SKM-1 treated with dmso at 0.1 percent for 144 hours (cell line): Measurements from ENCODE around the gene LATS1.
"Not testable (repeated sequence)": the region's sequence is repeated elsewhere in the genome, so short reads cannot be mapped to it uniquely, and the experiment has no call there.

ENCODE experiments used
- DNase-seq: peaks from one replicate; lab custom pipeline; 2025; ENCODE audit not compliant: unreplicated experiment; lab: John Stamatoyannopoulos, UW

Gene LATS1

DNA sequence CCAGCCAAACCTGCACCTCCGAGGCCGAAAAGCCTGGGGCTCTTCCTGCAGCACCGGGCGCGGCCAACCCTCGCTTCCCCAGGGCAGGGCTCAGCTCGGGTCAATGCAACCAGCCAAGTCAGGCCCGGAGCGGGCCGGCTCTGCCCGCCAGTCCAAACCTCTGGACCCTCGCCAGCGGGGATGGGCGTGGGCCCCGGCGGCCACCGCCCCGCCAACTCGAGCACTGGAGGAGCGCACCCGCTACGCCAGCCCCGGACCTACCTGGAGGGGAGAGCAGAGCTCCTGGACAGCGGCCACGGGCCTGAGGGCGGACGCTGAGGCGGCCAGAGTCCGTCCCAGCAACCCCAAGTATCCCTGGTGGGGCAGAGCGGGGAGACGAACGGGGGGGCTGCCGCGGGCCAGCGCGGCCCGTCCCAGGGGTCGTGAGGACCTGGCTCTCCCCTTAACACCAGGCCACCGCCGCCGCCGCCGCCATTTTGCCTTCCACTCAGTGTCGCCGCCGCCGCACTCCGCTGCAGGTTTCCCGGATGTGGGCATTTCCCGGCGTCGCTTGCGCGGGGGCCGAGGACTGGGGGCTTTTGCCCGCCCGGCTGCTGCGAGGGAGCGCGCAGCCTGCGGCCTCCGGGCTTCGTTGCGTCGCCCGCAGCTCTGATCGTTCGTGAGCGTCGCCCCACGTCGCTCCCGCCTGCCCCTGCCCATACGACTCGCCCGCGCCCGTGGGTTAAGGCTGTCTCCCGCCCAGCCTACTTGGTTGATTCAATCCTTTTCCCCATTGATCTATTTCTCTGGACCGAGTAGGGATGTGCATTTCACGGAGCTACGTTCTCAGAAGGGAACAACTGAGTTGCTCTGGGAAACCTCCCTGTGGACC lies at the start of gene LATS1:
LATS1 (minus strand) TSS at position 514 of the 871 bp plus-strand sequence. CDS start 15,975 bp downstream, outside the sequence.
- DNase-seq = peak; percentile 73

DNA sequence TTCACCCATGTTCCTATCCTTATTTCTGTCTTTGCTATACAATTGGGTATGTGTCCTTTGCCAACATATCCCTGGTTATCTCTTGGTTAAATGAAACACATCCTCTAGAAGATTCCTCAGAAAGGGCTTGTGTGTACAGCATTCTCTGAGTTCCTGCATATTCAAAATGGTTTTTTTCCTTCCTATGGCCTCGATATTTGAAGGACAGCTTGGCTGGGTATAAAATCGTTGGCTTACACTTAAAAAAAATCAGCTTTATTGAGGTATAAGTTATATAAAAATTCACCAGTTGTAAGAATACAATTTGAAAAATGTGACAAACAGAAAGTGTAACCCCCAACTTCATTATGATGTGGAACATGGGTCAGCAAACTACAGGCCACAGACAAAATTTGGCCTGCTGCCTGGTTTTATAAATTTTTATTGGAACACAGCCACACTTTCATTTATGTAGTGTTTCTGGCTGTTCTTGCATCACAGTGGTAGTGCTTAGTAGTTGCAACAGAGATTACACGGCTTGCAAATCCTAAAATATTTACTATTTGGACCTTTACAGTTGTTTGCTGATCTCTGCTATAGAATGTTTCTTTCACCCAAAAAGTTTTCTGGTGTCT lies 48.4 kb upstream of the LATS1 start:
- no peak for DNase-seq

DNA sequence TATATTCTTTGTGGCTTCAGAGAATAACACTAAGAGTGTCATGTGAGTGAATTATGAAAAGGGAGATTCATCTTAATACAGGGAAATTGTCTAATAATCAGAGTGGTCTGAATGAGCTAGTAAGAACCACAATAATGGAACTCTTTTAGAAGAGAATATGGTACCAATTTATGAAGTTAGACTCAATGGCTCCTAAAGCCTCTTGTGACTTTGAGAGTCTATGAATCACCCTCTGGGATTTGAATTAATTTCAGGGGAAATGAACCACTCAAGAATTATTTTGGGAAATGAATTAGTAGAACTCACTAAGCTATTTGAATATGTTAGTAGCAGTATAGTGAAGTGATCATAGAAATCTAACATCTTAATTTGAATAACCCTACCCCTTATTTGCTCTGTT lies 46.0 kb upstream of the LATS1 start:
- DNase-seq = no peak

DNA sequence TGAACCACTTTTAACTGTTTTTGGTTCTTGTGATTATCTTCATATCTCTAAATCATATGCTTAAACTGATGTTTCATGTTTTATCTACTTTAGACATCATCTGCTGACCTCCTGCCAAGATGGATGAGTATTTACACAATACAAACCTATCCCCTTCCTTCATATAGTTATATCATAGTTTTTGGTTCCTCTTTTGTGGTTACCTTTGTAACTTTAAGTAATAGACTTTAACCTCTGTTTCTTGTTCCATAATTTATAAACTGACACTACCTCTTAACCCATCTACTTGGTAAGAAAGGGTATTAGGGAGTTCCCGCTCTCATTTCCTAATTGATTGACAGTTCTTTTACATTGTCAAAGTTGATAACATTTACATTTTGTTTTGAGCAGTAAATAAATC lies 43.5 kb upstream of the LATS1 start:
- DNase-seq = peak; percentile 79

DNA sequence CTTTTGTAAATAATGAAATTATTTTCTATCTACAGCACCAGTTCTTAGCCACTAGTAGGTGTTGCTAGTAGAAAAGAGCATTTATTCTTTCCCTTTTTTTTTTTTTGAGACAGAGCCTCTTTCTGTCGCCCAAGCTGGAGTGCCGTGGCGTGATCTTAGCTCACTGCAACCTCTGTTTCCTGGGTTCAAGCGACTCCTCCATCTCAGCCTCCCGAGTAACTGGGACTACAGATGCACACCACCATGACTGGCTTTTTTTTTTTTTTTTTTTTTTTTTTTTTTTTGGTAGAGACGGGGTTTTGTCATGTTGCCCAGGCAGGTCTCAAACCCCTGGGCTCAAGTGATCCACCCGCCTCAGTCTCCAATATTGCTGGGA lies 38.3 kb upstream of the LATS1 start:
- DNase-seq = no peak

DNA sequence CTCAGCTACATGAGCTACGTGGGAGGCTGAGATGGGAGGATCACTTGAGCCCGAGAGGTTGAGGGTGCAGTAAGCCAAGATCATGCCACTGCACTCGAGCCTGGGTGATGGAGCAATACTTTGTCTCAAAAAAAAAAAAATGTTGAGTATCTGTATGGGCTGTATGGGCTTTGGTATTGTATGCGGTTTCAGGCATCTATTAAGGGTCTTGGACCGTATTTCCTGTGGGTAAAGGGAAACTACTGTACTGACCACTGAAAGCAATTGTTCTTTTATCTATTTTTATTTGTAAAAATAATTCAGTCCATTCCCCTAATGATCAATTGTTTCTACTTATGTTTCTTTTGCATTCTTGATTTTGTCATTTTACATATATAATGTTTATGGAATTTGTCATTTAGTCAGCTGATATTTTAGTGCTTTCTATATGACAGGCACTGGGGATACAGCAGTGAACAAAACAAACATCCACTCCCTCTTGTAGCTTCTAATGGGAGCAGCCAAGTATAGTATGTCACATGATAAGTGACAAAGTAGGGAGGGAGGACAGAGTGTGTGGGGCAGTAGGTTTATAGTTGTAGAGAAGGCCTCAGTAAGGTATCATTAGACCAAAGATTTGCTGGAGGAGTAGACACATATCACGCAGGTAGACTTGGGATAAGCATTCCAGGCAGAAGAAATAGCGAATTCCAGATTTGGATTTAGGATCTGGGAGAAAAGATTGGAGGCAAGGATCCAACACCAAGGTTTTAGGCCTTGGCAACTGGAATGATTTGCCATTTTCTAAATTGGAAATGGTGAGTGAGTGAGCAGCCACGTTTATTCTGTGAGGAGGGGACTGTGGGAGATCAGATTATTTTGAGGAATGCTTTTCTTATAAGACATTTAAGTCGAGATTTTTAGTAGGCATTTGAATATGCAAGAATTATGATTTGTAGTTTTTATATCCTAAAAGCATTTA lies 37.7 kb upstream of the LATS1 start:
- no peak for DNase-seq

DNA sequence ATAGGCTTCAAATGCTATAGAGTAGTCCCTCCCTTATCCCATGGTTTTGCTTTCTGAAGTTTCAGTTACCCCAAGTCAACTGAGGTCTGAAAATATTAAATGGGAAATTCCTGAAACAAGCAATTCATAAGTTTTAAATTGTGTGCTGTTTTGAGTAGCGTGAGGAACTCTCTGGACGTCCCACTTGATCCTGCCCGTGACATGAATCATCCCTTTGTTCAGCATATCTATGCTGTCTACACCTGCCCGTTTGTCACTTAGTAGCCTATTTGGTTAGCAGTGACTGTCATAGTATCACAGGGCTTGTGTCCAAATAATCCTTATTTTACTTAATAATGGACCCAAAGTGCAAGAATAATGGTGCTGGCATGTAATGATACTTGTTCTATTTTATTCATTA lies 36.6 kb upstream of the LATS1 start:
- DNase-seq = no peak

DNA sequence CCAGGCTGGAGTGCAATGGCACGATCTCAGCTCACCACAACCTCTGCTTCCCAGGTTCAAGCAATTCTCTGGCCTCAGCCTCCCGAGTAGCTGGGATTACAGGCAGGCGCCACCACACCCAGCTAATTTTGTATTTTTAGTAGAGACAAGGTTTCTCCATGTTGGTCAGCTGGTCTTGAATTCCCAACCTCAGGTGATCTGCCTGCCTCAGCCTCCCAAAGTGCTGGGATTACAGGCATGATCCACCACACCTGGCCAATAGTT lies 35.4 kb upstream of the LATS1 start:
- DNase-seq = not testable (repeated sequence)

DNA sequence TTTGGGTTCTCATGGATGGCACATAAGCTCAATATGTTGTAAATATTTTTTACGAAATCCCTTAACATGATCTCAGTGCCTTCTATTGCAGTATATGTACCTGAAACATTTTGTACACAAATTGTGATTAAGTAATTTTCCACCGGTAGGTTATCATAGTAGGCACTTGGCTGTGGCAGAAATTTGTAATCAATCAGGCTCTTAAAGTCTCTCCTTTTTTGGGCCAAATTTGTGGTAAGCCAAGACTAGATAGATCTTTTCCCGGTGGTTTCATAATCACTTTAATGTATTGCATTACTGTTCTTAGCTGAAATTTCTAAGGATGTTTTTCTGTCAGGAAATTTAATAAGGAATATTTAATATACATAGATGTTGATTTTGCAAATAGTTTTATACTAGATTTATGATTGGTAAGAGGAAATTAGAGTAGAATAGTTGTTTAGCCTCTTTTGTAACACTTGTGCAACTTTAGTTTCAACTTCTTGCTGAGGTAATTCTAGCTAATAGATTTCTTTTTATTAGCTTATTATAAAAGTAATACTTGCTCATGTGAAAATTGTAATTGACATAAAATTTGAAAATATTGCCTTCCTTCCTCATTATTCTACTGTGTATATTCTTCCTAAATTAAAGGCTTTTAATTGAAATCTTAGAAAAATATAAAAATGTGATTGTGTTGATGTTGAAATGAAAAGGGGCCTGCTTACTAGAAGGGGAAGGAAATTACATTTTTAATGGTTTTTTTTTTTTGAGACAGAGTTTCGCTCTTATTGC lies 34.9 kb upstream of the LATS1 start:
- DNase-seq = no peak

DNA sequence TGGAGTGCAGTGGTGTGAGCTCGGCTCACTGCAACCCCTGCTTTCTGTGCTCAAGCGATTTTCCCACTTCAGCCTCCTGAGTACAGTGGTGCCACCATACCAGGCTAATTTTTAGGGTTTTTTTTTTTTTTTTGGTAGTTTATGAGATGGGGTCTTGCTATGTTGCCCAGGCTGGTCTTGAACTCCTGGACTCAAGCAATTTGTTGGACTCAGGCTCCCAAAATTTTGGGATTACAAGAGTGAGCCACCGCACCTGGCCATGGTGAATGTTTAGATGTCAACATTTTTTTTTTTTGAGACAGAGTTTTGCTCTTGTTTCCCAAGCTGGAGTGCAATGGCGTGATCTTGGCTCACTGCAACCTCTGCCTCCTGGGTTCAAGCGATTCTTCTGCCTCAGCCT lies 34.0 kb upstream of the LATS1 start:
- DNase-seq = not testable (repeated sequence)

DNA sequence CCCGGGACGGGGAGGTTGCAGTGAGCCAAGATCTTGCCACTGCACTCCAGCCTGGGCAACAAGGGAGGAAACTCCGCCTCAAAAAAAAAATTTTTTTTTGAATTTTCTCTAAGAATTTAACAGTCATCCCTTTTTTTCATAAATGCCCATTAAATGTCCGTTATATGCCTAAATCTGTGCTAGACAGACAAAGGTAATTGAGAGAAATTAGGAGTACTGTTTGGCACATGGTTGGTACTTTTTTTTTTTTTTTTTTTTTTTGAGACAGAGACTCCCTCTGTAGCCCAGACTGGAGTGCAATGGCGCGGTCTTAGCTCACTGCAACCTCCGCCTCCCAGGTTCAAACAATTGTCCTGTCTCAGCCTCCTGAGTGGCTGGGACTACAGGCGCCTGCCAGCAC lies 33.3 kb upstream of the LATS1 start:
- no peak for DNase-seq

DNA sequence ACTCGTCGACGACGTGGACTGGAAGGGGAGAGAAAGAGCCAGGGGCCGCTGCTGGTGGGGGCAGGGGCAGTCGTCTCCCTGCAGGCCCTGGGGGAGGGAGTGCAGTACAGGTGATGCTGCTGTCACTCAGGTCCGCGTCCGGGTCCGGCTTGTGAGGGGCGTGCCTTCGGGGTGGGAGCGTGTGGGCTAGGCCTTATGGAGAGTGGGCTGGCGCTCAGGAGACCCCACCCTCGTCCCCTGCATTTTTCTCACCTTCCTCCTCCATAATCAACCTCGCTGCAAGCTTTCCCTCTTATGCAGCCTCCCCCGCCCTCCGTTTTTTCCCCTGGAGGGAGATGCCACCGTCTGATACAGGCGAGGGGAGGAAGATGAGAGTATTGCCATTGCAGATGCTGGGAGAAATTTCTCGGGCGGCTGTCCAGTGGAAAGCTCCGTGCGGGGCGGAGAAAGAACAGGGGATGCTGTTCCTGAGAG lies 32.3 kb upstream of the LATS1 start:
- DNase-seq = peak; percentile 16

DNA sequence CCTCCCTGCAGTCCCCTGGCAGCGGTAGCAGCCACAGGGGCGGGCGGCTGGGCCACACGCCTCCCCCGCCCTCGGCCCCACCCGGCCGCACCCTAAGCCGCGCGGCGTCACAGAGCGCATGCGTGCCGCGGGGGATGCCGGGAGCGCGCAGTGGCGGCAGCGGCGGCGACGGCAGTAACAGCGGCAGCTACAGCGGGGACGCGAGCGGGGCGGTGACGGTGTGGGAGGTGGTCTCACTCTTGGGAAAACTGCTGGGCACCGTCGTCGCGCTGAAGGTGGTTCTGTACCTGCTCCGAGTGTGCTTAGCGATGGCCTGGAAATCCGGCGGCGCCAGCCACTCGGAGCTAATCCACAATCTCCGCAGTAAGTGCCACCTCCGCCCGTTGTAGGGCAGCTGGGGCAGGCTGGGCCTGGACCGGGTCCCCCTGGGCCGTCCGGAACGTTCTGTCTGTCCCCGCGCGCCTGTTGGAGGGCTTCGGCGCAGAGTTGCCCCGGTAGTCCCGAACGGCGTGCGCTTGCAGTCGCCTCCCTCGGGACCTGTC lies 31.8 kb upstream of the LATS1 start, which contains the start of gene PCMT1:
PCMT1 (plus strand) TSS at position 148 of the 542 bp plus-strand sequence; CDS start at position 309, 161 bp downstream.
- DNase-seq = peak; percentile 77

DNA sequence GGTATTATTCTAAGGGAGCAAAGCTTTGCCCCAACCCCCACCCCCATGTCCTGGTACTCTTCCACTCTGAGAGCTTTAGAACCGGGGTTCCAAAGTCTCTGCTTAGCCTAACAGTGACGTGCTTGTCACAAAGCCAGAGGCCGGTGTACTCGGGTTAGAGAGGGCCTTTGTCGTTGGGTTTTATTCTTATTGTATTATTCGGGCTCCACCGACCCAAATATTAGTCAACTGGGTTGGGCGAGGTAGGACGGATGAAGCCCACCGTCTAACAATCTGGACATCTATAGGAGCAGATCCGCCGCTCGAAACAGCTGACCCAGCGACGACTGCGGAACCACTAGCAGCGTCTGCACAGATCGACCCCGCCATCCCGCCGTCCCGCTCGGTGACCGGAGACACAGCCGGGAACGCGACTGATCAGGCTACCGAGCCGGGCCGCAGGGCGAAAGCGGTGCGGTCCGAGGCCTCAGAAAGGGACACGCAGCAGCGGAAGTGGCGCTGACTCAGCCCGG lies 31.2 kb upstream of the LATS1 start:
- not testable (repeated sequence) for DNase-seq

DNA sequence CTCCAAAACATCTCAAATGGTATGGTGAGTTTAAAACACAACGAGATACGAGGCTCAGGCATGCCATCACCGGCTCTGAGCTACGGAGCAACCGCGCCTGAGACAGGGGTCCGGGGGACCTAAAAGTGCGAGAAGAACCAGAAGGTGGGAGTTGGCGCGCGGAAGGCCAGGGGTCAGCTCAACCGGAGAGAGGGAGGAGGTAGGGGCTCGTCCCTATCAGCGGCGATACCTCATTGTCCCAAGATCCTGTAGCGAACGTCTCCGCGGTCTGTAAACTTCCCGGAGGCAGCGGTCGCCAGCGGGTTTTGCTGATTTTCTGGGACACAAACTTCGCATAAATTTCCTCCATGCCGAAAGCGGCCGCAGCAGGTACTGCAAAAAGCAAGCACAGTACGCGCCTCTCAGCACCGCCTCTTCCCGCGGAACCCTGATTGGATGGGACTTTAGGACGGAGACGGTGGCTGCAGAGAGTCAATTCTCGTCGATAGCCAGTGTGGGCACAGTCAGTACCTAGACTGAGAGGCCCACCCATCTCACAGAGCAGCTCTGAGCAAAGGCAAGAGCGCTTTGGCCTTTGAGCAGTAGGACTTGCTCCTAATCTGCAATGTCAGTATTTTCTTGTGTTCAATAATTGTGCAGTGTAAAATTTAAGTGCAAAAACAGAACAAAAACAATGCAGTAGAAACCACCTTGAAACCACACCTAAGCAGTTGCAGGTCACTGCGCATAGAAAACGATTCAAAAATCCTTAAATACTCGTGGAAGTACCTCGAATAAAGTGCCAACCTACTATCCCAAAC lies 28.4 kb upstream of the LATS1 start, which contains the start of gene NUP43:
NUP43 (minus strand) TSS at position 383 of the 800 bp plus-strand sequence; CDS start at position 349, 34 bp downstream.
- peak; percentile 92 for DNase-seq

DNA sequence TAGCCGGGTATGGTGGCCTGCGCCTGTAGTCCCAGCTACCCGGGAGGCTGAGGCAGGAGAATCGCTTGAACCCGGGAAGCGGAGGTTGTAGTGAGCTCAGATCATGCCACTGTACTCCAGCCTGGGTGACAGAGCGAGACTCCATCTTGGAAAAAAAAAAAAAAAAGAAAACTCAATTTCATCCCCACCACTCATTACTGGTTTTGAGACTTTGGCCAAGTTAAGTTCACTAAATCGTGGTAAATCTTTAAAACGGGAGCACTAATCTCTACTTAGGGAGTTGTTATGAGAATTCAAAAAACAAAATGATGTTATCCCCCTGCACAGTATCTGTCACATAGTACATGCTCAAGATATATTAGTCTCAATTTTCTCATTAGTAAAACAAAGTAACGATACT lies 27.4 kb upstream of the LATS1 start:
- not testable (repeated sequence) for DNase-seq

DNA sequence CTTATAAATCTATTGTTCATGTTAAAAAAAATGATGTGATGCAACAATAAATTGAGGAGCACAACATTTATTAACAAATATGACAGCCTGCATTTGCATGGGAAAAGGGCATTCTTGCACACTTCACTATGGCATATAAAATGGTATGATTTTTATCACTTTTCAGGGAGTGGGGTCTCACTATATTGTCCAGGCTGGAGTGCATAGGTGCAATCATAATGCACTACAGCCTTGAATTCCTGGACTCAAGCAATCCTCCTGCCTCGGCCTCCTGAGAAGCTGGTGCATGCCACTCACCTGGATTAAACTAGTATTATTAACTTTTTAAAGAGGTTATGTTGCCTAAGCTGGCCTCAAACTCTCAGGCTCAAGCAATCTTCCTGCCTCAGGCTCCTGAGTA lies 17.0 kb upstream of the LATS1 start:
- DNase-seq = no peak

DNA sequence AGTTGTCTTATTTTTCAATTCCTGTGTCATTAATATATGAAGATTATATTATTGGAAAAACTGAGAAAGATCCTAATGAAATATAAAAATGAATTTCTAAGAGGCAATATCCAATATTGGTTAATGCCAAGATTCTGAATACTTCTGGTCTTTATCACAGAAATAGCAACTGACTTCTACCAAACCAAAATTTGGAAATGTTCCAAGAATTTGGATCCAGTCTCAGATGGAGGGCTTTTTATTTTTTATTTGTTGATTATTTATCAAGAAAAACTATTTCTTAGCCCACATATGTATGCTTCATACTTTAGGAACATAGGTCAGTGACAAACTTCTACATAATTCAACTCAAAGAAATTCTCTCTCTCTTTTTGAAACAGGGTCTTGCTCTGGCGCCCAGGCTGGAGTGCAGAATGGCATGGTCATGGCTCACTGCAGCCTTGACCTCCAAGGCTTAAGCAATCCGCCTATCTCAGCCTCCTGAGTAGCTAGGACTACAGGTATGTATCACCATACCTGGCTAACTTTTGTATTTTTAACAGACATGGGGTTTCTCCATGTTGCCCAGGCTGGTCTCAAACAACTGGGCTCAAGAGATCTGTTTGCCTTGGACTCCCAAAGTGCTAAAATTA lies 15.3 kb upstream of the LATS1 start:
- DNase-seq = no peak

DNA sequence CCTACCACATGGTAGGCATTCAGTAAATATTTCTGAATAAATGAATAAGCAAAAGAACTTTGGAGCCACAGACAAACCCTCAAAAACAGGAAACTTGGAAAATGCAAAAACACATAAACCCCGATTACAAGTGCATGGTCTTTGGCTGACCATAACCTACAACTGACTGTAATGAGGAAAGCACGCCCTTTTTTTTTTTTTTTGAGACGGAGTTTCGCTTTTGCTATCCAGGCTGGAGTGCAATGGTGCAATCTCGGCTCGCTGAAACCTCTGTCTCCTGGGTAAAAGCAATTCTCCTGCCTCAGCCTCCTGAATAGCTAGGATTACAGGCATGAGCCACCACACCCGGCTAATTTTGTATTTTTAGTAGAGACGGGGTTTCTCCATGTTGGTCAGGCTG lies 11.9 kb upstream of the LATS1 start:
- DNase-seq = no peak
